Measurements from ENCODE around the gene PEA15. TPM values are rescaled to one million over a fixed set of nuclear protein-coding genes. Genes with fewer than 3 reads are reported as not detected.

The PEA15 gene
- total RNA-seq, 2 donors from 2014 or later: 33.0 to 48.3 TPM

GRCh38 chr1:160178731-160179130 lies 26.5 kb upstream of the PEA15 start:
- H3K4me1 ChIP-seq: no peaks in the 10 kb centered on the region
- DNase-seq: no peak
- no peaks in the 10 kb centered on the region for H3K9me3 ChIP-seq
- H3K4me3 ChIP-seq: no peak overlapping the region
- H3K9ac ChIP-seq (ENCODE audit: low read depth in 2 of 2, low read length in 2 of 2): no peak overlapping the region
- no peaks in the 10 kb centered on the region for H3K36me3 ChIP-seq
- intact Hi-C loops (cut with DNase I): no loop called here
- H3K27me3 ChIP-seq: no peaks in the 10 kb centered on the region
- TF ChIP-seq CTCF (IDR thresholded peaks at IDR 0.05): no peak
- H3K27ac ChIP-seq: no peak overlapping the region

GRCh38 chr1:160179336-160179735 lies 25.8 kb upstream of the PEA15 start:
- intact Hi-C loops (cut with DNase I): no loop called here
- H3K27me3 ChIP-seq: no peaks in the 10 kb centered on the region
- H3K9ac ChIP-seq (ENCODE audit: low read depth in 2 of 2, low read length in 2 of 2): no peak overlapping the region
- H3K4me3 ChIP-seq: no peak overlapping the region
- no peaks in the 10 kb centered on the region for H3K36me3 ChIP-seq
- TF ChIP-seq CTCF (IDR thresholded peaks at IDR 0.05): no peak
- DNase-seq: no peak
- no peak overlapping the region for H3K27ac ChIP-seq
- no peaks in the 10 kb centered on the region for H3K9me3 ChIP-seq
- H3K4me1 ChIP-seq: no peaks in the 10 kb centered on the region

GRCh38 chr1:160186246-160186645 lies 18.9 kb upstream of the PEA15 start:
- no peak for TF ChIP-seq CTCF (IDR thresholded peaks at IDR 0.05)
- intact Hi-C loops (cut with DNase I): no loop called here
- Histone ChIP-seq H3K4me1 (no peaks in the 10 kb centered on the region), H3K27ac (no peak overlapping the region), H3K36me3 (no peaks in the 10 kb centered on the region), H3K9ac (ENCODE audit: low read depth in 2 of 2, low read length in 2 of 2) (no peak overlapping the region), H3K4me3 (no peak overlapping the region), H3K27me3 (no peaks in the 10 kb centered on the region), H3K9me3 (no peaks in the 10 kb centered on the region)
- DNase-seq: no peak

- Histone ChIP-seq H3K9ac (ENCODE audit: low read depth in 2 of 2, low read length in 2 of 2) (no peak overlapping the region), H3K27me3 (no peaks in the 10 kb centered on the region), H3K4me1 (no peaks in the 10 kb centered on the region), H3K27ac (no peak overlapping the region), H3K36me3 (no peaks in the 10 kb centered on the region), H3K9me3 (no peaks in the 10 kb centered on the region), H3K4me3 (no peak overlapping the region)
- intact Hi-C loops (cut with DNase I): no loop called here
- DNase-seq: no peak
- TF ChIP-seq CTCF (IDR thresholded peaks at IDR 0.05): no peak
These were observed 18.5 kb upstream of the PEA15 start for GRCh38 chr1:160186729-160187128.

- intact Hi-C loops (cut with DNase I): no loop called here
- H3K4me1 ChIP-seq: no peaks in the 10 kb centered on the region
- no peaks in the 10 kb centered on the region for H3K9me3 ChIP-seq
- no peaks in the 10 kb centered on the region for H3K27me3 ChIP-seq
- no peaks in the 10 kb centered on the region for H3K36me3 ChIP-seq
- no peak overlapping the region for H3K9ac ChIP-seq (ENCODE audit: low read depth in 2 of 2, low read length in 2 of 2)
- TF ChIP-seq CTCF (IDR thresholded peaks at IDR 0.05): no peak
- H3K27ac ChIP-seq: no peak overlapping the region
- no peak for DNase-seq
- no peak overlapping the region for H3K4me3 ChIP-seq
These were observed 17.8 kb upstream of the PEA15 start for GRCh38 chr1:160187407-160187806.

GRCh38 chr1:160188341-160188740 lies 16.8 kb upstream of the PEA15 start:
- no peak for DNase-seq
- H3K9ac ChIP-seq (ENCODE audit: low read depth in 2 of 2, low read length in 2 of 2): no peak overlapping the region
- H3K27me3 ChIP-seq: no peaks in the 10 kb centered on the region
- H3K4me1 ChIP-seq: no peaks in the 10 kb centered on the region
- H3K27ac ChIP-seq: no peak overlapping the region
- no peaks in the 10 kb centered on the region for H3K36me3 ChIP-seq
- H3K9me3 ChIP-seq: no peaks in the 10 kb centered on the region
- no peak for TF ChIP-seq CTCF (IDR thresholded peaks at IDR 0.05)
- H3K4me3 ChIP-seq: no peak overlapping the region
- intact Hi-C loops (cut with DNase I): no loop called here

All from colonic mucosa (tissue), 4 donors.